ENCODE measurements around the gene JUN. TPM values are rescaled to one million over a fixed set of nuclear protein-coding genes. Genes with fewer than 3 reads are reported as not detected.
A peak's percentile ranks its signal among the peaks of the same experiment; 100 is the strongest.

JUN gene
- total RNA-seq, 1 experiment from 2014 or later = 74.7 TPM

DNA sequence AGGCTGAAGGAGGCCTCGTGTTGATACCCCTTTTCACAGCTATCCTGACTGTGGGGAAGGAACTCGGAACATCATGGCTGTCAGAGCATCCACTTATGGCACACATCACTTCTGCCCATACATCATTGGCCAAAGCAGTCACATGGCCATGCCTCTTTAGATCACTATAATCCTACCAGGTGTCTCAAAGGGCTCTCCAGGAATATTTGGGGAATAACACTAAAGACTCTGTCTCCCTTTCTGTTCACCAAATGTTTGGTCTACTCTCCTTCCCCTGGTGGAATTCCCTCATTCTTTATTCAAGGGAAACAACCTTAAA is 3.0 kb upstream of the JUN start:
- no peaks in the 10 kb centered on the region for H3K27me3 ChIP-seq (ENCODE audit: insufficient read depth, low read depth)
- CTCF ChIA-PET = no interaction called here
- peaks cover 9% of the 10 kb centered on the region; the same call in 1 of the 2 replicates for H3K36me3 ChIP-seq (ENCODE audit: low read depth)
- BruUV-seq (replicated peaks) = no TSS peak
- no peak for DNase-seq
- peaks cover 19% of the 10 kb centered on the region for H3K79me2 ChIP-seq (ENCODE audit: low read depth)
- peaks cover 33% of the 10 kb centered on the region for H3F3A ChIP-seq (ENCODE audit: insufficient read depth, low read depth)
- H3K4me2 ChIP-seq = peak overlapping the region; percentile 97; the same call in 1 of the 2 replicates
- peaks cover 18% of the 10 kb centered on the region for H4K20me1 ChIP-seq (ENCODE audit: insufficient read depth)
- peak overlapping the region; percentile 99 for H3K27ac ChIP-seq
- no peak overlapping the region for H3K4me3 ChIP-seq
- H3K4me1 ChIP-seq (replicated peaks; ENCODE audit: insufficient read depth) = peaks cover 28% of the 10 kb centered on the region
- no peak overlapping the region for H2AFZ ChIP-seq
- peaks cover 7% of the 10 kb centered on the region; the same call in 1 of the 2 replicates for H3K9me3 ChIP-seq (ENCODE audit: insufficient read depth, low read depth)
- H3K9me2 ChIP-seq (ENCODE audit: insufficient read depth) = no peaks in the 10 kb centered on the region
- POLR2A ChIA-PET (ENCODE audit: unreplicated experiment) = interaction anchor here (0.6 kb wide), 1 partner anchor 29 kb away, joined by 4 read pairs; no protein-coding TSS in a partner anchor
- TF ChIP-seq EZH2 (IDR thresholded peaks at IDR 0.05; ENCODE audit: low read depth) = no peak
- TF ChIP-seq, protein P1, sequence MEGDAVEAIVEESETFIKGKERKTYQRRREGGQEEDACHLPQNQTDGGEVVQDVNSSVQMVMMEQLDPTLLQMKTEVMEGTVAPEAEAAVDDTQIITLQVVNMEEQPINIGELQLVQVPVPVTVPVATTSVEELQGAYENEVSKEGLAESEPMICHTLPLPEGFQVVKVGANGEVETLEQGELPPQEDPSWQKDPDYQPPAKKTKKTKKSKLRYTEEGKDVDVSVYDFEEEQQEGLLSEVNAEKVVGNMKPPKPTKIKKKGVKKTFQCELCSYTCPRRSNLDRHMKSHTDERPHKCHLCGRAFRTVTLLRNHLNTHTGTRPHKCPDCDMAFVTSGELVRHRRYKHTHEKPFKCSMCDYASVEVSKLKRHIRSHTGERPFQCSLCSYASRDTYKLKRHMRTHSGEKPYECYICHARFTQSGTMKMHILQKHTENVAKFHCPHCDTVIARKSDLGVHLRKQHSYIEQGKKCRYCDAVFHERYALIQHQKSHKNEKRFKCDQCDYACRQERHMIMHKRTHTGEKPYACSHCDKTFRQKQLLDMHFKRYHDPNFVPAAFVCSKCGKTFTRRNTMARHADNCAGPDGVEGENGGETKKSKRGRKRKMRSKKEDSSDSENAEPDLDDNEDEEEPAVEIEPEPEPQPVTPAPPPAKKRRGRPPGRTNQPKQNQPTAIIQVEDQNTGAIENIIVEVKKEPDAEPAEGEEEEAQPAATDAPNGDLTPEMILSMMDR (conservative IDR thresholded peaks at IDR 0.05) = no peak
- intact Hi-C loops (cut with micrococcal nuclease; ENCODE audit: unreplicated experiment) = loop anchor here (10.0 kb wide), 2 partner anchors 272 to 698 kb away; no protein-coding TSS in a partner anchor

DNA sequence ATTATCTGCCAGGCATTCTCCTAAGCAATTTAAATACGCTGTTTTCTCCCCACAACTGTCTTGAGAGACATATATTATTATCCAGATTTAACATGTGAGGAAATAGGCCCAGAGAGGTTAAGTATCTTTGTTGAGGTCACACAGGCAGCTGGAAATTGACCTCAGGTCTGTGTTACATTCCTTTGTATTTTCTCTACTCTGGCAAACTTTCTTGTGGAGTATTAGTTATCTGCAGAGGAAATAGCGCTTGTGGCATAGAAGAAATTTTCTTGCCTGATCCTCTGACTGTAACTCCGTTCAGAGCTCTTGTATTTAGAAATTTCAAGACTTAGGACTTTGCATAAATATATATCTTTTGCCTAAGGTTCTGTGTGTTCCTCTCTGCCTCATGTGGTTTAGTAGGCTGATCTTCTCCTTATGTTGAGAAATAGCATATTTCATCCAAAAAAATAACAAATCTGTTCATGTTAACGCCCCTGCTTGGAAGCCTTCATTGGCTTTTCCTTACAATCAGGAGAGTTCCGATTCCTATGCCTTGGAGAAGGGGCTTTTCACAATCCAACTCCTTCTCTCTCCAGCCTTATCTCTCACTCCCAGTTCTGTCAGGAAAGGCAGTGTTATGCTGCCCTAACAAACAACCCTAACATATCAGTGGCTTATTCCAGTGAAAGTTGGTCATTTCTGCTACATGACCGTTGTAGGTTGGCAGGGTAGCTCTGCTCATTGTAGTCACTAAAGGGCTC is 2.5 kb upstream of the JUN start:
- no peaks in the 10 kb centered on the region for H3K9me2 ChIP-seq (ENCODE audit: insufficient read depth)
- no peak overlapping the region for H2AFZ ChIP-seq
- H3K27me3 ChIP-seq (ENCODE audit: insufficient read depth, low read depth) = no peaks in the 10 kb centered on the region
- H3K4me3 ChIP-seq = peak overlapping the region; percentile 84; the same call in 1 of the 2 replicates
- H3F3A ChIP-seq (ENCODE audit: insufficient read depth, low read depth) = peaks cover 34% of the 10 kb centered on the region
- no TSS peak for BruUV-seq (replicated peaks)
- intact Hi-C loops (cut with micrococcal nuclease; ENCODE audit: unreplicated experiment) = loop anchor here (10.0 kb wide), 2 partner anchors 272 to 698 kb away; no protein-coding TSS in a partner anchor
- CTCF ChIA-PET = interaction anchor here (1.8 kb wide), 1 partner anchor 27 kb away, joined by 8 read pairs; no protein-coding TSS in a partner anchor
- peaks cover 15% of the 10 kb centered on the region; the same call in 1 of the 2 replicates for H3K36me3 ChIP-seq (ENCODE audit: low read depth)
- TF ChIP-seq, protein P1 (conservative IDR thresholded peaks at IDR 0.05) = no peak
- TF ChIP-seq EZH2 (IDR thresholded peaks at IDR 0.05; ENCODE audit: low read depth) = no peak
- H3K9me3 ChIP-seq (ENCODE audit: insufficient read depth, low read depth) = peaks cover 7% of the 10 kb centered on the region; the same call in 1 of the 2 replicates
- H3K27ac ChIP-seq = peak overlapping the region; percentile 99
- H3K79me2 ChIP-seq (ENCODE audit: low read depth) = peaks cover 24% of the 10 kb centered on the region
- peak overlapping the region; percentile 97 for H3K4me2 ChIP-seq
- POLR2A ChIA-PET (ENCODE audit: unreplicated experiment) = interaction anchor here (0.5 to 1.9 kb wide), 5 partner anchors 28 to 511 kb away, joined by 3 to 15 read pairs (median 4); no protein-coding TSS in a partner anchor
- H4K20me1 ChIP-seq (ENCODE audit: insufficient read depth) = peaks cover 24% of the 10 kb centered on the region
- H3K4me1 ChIP-seq (replicated peaks; ENCODE audit: insufficient read depth) = peaks cover 28% of the 10 kb centered on the region
- DNase-seq = no peak

DNA sequence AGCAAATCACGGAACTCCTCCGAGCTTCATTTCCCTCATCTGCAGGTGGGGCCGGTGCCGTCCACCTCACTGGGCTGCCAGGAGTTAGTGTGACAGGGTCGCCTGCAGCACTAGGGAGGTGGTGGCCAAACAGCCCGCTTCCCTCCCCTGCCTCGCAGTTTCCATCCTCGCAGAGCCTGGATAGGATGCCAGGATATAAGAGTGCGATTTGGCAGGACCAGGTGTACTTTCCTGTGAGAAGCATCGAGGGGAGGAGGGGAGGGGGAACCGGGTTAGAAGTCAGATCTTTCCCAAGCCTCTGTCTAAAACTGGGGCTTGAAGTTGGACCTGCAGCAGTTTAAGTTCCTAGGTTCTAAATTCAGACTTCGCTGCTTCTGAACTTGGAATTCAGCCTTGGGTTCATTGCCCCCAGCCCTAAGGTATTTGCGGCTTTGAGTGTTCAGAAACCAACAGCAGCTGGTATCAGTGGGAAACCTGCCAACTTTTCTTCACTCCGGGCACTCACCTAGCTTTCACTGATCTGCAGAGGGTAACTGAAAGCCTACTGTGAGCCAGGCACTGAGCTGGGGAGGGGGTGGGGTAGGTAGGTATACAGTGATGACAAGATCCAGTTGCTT is 1.7 kb upstream of the JUN start:
- Histone ChIP-seq H3K4me1 (replicated peaks; ENCODE audit: insufficient read depth) (peaks cover 22% of the 10 kb centered on the region), H3K79me2 (ENCODE audit: low read depth) (peaks cover 33% of the 10 kb centered on the region), H2AFZ (peak overlapping the region; percentile 67; the same call in 1 of the 2 replicates), H3F3A (ENCODE audit: insufficient read depth, low read depth) (peaks cover 41% of the 10 kb centered on the region), H3K4me2 (peak overlapping the region; percentile 97), H3K27me3 (ENCODE audit: insufficient read depth, low read depth) (no peaks in the 10 kb centered on the region), H3K4me3 (peak overlapping the region; percentile 84), H3K36me3 (ENCODE audit: low read depth) (peaks cover 23% of the 10 kb centered on the region; the same call in 1 of the 2 replicates), H4K20me1 (ENCODE audit: insufficient read depth) (peaks cover 32% of the 10 kb centered on the region), H3K9me3 (ENCODE audit: insufficient read depth, low read depth) (peaks cover 7% of the 10 kb centered on the region; the same call in 1 of the 2 replicates), H3K9me2 (ENCODE audit: insufficient read depth) (no peaks in the 10 kb centered on the region), H3K27ac (peak overlapping the region; percentile 99)
- intact Hi-C loops (cut with micrococcal nuclease; ENCODE audit: unreplicated experiment) = loop anchor here (1.0 to 10.0 kb wide), 15 partner anchors 30 to 974 kb away; no protein-coding TSS in a partner anchor
- BruUV-seq (replicated peaks) = no TSS peak
- TF ChIP-seq, protein P1 (conservative IDR thresholded peaks at IDR 0.05) = peak; percentile 5; the same call in 1 of the 2 replicates
- no peak for TF ChIP-seq EZH2 (IDR thresholded peaks at IDR 0.05; ENCODE audit: low read depth)
- DNase-seq = peak; percentile 81 to 95
- CTCF ChIA-PET = interaction anchor here (0.6 to 1.8 kb wide), 3 partner anchors 11 to 245 kb away, joined by 4 to 8 read pairs (median 7); no protein-coding TSS in a partner anchor
- POLR2A ChIA-PET (ENCODE audit: unreplicated experiment) = interaction anchor here (0.5 to 1.9 kb wide), 7 partner anchors 28 to 512 kb away, joined by 3 to 15 read pairs (median 4); no protein-coding TSS in a partner anchor

Data from PC-9 (cell line).